SK-N-MC (cell line): ENCODE data around the gene STKLD1.

ENCODE experiments used
- DNase-seq: peaks from one replicate; pipeline ENCODE4 v3.0.0-alpha.2; 2011; ENCODE audit warnings: low read depth, low spot score
- H3K27ac ChIP-seq: fragments of 200-600 bp; sonication (generic); 2 replicates; pipeline ENCODE4 v1.5.1; 2016; ENCODE audit warnings: mixed run types
- H3K36me3 ChIP-seq: fragments of 200-600 bp; sonication (generic); 2 replicates; pipeline ENCODE4 v1.6.1; 2017; ENCODE audit warnings: antibody characterized with exemption, low read length, mixed read lengths; ENCODE audit not compliant: insufficient read depth
- H3K4me3 ChIP-seq: fragments of 200-600 bp; sonication (generic); 2 replicates; pipeline ENCODE4 v1.5.1; 2016
- H3K9ac ChIP-seq: fragments of 200-600 bp; sonication (generic); 2 replicates; pipeline ENCODE4 v1.8.0; 2017; ENCODE audit warnings: mixed run types, mixed read lengths; ENCODE audit not compliant: insufficient read length
- H3K9me3 ChIP-seq: fragments of 200-600 bp; sonication (generic); 2 replicates; pipeline ENCODE4 v1.6.1; 2017; ENCODE audit warnings: low read depth, mild to moderate bottlenecking, antibody characterized with exemption, low read length, moderate library complexity, mixed read lengths
- EZH2 ChIP-seq: fragments of 200-600 bp; sonication (generic); IDR thresholded peaks from one replicate; pipeline ENCODE4 v1.6.1; 2017; ENCODE audit warnings: antibody characterized with exemption
- FOXP2 ChIP-seq: optimal IDR thresholded peaks from 2 replicates; pipeline ENCODE3; 2011; ENCODE audit warnings: mild to moderate bottlenecking, moderate library complexity; ENCODE audit not compliant: insufficient read depth; ENCODE audit errors: extremely low read length, control extremely low read depth
- POLR2AphosphoS5 ChIP-seq: IDR thresholded peaks from 2 replicates; pipeline ENCODE4 v1.6.1; 2012; ENCODE audit warnings: mild to moderate bottlenecking, low read depth, low read length, borderline replicate concordance

STKLD1 gene

DNA sequence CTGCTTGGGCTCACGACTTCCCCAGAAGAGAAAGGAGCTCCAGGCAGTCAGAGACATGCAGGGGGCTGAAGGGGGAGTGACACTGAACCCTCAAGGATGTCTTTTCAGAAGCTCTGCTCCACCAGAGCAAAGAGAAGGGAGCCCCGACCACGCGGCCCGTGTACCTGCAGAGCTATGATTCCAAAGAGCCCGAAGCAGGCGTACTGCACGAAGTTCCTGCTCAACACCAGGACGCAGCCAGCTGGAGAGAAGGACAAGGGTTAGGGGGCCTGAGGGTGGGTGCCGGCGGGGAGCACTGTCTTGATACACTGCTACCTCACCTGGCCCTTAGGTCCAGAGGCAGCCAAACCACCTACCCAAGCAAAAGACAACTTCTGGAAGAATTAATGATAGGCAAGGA, 9.7 kb upstream of the STKLD1 start:
- H3K9ac ChIP-seq = no peak overlapping the region
- H3K4me3 ChIP-seq = no peak overlapping the region
- no peak overlapping the region for H3K27ac ChIP-seq
- peaks cover 70% of the 10 kb centered on the region for H3K36me3 ChIP-seq
- no peaks in the 10 kb centered on the region for H3K9me3 ChIP-seq
- no peak for TF ChIP-seq POLR2AphosphoS5
- TF ChIP-seq FOXP2 = no peak
- TF ChIP-seq EZH2 = no peak
- DNase-seq = no peak

DNA sequence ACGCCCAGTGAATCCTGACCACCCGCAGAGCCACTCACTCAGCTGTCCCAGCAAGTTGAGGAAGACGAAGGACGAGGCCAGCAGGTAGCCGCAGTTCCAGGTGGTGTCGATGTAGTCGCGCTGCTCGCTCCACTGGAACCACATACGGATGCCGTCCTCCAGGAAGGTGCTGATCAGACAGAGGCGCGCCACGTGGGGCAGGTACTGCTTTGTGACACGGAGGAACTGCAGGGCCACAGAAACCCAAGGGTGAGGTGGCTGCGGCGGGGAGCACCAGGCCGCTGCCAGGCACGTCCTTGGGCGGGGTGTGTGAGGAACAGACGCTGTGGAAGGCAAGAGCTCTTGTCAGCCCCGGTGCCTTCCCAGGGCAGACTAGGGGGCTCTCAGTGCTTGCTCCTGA, 8.9 kb upstream of the STKLD1 start:
- Histone ChIP-seq H3K36me3 (peaks cover 62% of the 10 kb centered on the region), H3K4me3 (no peak overlapping the region), H3K9me3 (no peaks in the 10 kb centered on the region), H3K9ac (no peak overlapping the region), H3K27ac (no peak overlapping the region)
- DNase-seq = no peak
- TF ChIP-seq POLR2AphosphoS5 (no peak), FOXP2 (no peak), EZH2 (no peak)

DNA sequence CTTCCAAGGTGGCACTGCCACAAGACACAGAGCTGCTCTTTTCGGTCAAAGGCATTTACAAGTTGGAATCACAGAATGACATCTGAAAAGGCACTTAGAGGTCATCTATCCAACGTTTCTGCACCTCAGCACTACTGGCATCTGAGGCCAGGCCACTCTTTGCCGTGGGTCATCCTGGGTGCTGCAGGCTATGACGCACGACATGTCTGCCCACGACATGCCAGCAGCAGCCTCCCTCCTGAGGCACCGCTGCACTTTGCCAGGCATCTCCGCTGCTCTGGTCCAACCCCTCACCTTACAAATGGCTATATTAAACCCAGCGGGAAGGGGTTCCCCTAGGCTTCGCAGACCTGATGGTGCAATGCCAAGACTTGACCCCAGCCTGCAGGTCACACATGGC, 8.4 kb upstream of the STKLD1 start:
- Histone ChIP-seq H3K9me3 (no peaks in the 10 kb centered on the region), H3K9ac (no peak overlapping the region), H3K4me3 (no peak overlapping the region), H3K36me3 (peaks cover 61% of the 10 kb centered on the region), H3K27ac (no peak overlapping the region)
- TF ChIP-seq POLR2AphosphoS5 (no peak), FOXP2 (no peak), EZH2 (no peak)
- no peak for DNase-seq

DNA sequence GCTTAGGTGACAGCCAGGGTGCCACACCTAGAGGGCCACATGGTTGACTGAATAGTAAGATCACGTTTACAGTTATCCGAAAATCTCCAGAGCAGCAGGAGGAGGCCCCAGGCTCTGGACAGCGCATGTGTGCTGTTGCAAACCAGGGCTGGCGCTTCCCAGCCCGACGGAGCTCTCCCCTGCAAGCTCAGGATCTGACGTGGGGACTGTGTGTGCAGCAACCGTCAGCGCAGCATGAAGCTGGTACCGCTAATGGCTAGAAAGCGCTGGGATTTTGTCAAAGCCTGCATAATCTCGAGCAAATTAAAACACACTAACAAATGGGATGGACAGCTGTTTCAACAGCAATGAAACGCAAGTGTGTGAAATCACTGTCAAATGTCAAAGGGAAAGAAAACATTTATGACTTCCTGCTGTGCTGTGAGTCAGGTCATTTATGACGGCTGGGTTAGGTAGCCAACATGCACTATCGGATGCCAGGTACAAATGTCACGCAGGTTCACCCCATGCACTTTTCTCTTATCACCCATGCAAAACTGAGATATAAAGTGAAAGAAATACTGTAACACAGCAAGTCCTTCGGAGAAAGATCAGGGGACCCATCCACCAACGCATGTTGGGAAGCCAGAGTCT, 7.8 kb upstream of the STKLD1 start:
- no peak for TF ChIP-seq FOXP2
- TF ChIP-seq EZH2 = no peak
- no peak for TF ChIP-seq POLR2AphosphoS5
- Histone ChIP-seq H3K9me3 (no peaks in the 10 kb centered on the region), H3K9ac (no peak overlapping the region), H3K27ac (no peak overlapping the region), H3K4me3 (no peak overlapping the region), H3K36me3 (peaks cover 61% of the 10 kb centered on the region)
- DNase-seq = no peak

DNA sequence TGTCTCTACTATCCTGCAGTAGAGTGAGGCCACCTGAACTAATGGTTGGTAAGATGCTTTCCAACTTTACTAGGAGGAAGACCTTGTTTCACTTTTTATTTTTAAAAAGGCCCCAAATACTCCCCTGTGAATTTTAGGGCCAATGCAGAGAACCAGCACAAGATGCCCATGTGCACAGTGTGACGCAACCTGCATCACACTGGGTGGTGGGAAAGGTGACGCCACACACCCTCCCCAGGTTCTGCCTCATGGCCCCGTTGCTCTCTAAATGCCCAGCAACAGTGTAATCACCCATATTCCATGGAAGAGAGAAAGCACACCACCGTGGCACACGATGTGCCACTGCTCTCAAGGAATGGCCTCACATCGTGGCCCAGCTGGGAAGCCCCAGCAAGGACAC, 6.7 kb upstream of the STKLD1 start:
- Histone ChIP-seq H3K27ac (no peak overlapping the region), H3K36me3 (peaks cover 53% of the 10 kb centered on the region), H3K9me3 (no peaks in the 10 kb centered on the region), H3K4me3 (no peak overlapping the region), H3K9ac (no peak overlapping the region)
- DNase-seq = no peak
- TF ChIP-seq FOXP2 = no peak
- TF ChIP-seq POLR2AphosphoS5 = no peak
- TF ChIP-seq EZH2 = no peak

DNA sequence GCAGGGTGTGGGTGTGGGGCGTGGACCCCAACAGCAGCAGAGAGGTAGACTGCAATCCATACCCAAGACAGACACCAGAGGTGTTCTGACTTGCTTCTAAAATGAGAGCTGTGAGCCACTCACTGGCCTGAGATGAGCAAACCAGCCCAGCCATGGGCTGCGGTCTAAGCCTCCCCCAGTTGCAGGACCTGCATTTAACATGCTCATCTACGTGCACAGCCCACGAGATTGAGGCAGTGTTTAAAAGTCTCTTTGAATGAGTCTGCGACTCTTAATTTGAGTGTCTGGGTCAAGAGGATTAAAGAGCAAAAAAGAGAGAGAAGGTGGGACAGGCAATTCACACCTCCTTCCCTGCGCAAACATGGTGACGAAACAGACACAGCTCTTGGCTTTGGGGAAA, 6.2 kb upstream of the STKLD1 start:
- TF ChIP-seq POLR2AphosphoS5 (no peak), FOXP2 (no peak), EZH2 (no peak)
- DNase-seq = no peak
- no peak overlapping the region for H3K27ac ChIP-seq
- H3K36me3 ChIP-seq = peaks cover 50% of the 10 kb centered on the region
- no peak overlapping the region for H3K9ac ChIP-seq
- H3K9me3 ChIP-seq = no peaks in the 10 kb centered on the region
- H3K4me3 ChIP-seq = no peak overlapping the region

DNA sequence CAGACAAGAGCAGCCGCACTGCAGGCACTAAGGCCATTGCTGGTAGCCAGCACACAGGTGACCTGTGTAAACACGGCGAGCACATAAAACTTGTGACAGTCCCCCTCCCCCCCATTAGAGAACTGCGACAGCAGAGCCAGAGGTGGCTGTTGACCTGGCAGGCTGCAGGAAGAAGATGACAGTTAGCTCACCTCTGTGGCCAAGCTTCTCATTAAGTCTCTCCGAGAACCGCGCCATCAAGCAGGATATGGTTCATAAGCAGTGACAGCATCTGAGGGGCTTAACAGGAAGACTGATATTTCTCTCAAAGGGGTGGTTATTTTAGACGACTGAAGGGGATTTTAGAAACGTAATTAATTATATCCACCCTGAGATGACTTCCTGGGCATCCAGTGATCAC, 5.5 kb upstream of the STKLD1 start:
- TF ChIP-seq EZH2 (no peak), POLR2AphosphoS5 (no peak), FOXP2 (no peak)
- no peak overlapping the region for H3K9ac ChIP-seq
- no peak overlapping the region for H3K4me3 ChIP-seq
- no peak overlapping the region for H3K27ac ChIP-seq
- H3K9me3 ChIP-seq = no peaks in the 10 kb centered on the region
- no peak for DNase-seq
- peaks cover 43% of the 10 kb centered on the region for H3K36me3 ChIP-seq

DNA sequence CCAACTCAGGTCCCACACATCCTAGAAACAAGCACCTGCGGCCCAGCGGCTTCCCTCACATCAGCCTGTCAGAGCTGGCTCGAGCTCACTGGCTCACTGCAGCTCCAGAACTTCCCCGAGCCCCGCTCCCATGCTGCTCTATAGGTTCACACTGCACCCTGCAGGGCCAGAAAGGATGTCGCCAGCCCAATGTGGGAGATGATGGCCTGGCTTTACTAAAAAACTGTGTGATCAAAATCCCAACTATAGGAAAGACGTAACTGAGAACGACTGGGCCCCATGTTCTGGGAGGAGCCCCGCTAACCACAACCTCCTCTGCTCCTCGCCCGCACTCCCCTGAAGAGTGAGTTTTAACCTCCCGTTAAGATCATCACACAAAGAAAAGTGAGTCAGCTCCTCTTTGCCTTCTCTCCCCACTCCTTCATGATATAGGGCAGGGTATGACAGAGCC, 4.9 kb upstream of the STKLD1 start:
- no peak overlapping the region for H3K4me3 ChIP-seq
- H3K9ac ChIP-seq = no peak overlapping the region
- no peak for DNase-seq
- H3K36me3 ChIP-seq = peaks cover 37% of the 10 kb centered on the region
- H3K9me3 ChIP-seq = no peaks in the 10 kb centered on the region
- no peak overlapping the region for H3K27ac ChIP-seq
- TF ChIP-seq EZH2 = no peak
- TF ChIP-seq POLR2AphosphoS5 = no peak
- TF ChIP-seq FOXP2 = no peak

DNA sequence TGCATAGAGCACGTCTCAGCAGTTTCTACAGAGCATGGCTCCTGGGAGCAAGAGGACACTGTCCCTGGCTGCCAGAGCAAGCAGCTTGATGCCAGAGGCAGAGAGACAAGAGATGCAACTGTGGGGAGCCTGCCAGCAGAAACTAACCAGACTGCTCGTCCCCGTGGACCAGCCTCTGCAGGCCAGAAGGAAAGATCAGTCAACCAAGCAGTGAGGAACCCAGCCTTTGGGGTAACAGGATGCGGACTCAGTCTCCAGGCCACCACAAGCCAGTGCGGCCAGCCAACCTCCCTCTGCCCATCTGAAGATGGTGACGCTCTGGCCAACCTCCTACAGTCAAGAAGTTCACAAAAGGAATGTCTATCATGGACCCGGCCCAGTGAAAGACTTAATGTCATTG, 4.0 kb upstream of the STKLD1 start:
- Histone ChIP-seq H3K36me3 (peaks cover 29% of the 10 kb centered on the region), H3K9ac (no peak overlapping the region), H3K27ac (no peak overlapping the region), H3K9me3 (no peaks in the 10 kb centered on the region), H3K4me3 (no peak overlapping the region)
- DNase-seq = no peak
- TF ChIP-seq POLR2AphosphoS5 = no peak
- no peak for TF ChIP-seq EZH2
- TF ChIP-seq FOXP2 = no peak
